ENCODE measurements around the gene LGR5. TPM values are rescaled to one million over a fixed set of nuclear protein-coding genes. Genes with fewer than 3 reads are reported as not detected.

Gene LGR5
- total and polyA plus RNA-seq, 5 donors from 2014 or later: not detected

DNA sequence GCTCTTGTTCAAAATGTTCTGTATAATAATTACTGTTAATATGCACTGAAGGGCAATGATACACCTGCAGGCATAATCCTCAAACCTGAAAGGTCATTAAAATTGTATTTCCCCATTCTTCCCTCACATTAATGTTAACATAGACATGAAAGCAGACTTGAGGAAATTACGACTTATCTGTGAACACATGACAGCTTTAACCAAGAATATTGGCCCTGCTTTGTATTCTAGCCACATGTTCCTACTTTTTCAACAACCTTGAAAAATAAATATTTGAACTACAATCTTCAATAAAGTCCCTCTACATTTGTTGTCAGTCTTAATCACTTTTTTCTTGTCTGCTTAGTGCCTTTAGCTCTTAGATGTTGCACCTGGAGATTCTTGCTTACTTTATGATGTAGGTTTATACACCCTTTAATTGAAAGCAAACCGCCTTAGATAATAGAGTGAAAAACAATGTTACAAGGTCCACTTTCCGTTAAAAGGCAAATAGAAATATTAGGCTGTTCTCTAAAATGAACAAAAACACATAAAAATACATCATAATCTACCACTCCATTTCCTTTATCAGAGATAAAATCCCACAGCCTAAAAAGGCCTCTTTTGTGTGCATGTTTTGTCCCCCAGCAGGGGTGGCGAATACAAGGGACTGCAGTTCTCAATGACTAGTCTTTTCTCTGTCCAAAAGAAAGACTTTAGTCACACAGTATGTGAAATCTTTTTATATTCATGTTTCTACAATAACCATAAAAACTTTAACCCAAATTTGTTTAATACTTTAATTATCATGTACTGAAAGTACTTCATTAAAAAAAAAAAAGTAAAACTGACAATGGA is 168.1 kb downstream of the LGR5 start:
- Histone ChIP-seq H3K27me3 (ENCODE audit: control insufficient read depth, insufficient read depth, low read length) (no peaks in the 10 kb centered on the region), H3K27ac (ENCODE audit: insufficient read depth, low read length, poor library complexity, severe bottlenecking) (no peak overlapping the region), H3K9me3 (ENCODE audit: control insufficient read depth in 2 of 2, low read length in 2 of 2) (no peaks in the 10 kb centered on the region), H3K36me3 (ENCODE audit: control insufficient read depth, insufficient read depth, low read length) (peaks cover 59% of the 10 kb centered on the region), H3K4me3 (ENCODE audit: low read depth, low read length) (no peak overlapping the region), H3K4me1 (ENCODE audit: control insufficient read depth, insufficient read depth, low read length, poor library complexity, severe bottlenecking) (peaks cover 4% of the 10 kb centered on the region)
- Mint-ChIP-seq H3K4me1 (peaks cover 8 to 19% (median 12%) of the 10 kb centered on the region in 4 donors), H3K27me3 (no peaks in the 10 kb centered on the region), H3K36me3 (peaks cover 32% of the 10 kb centered on the region), H3K27ac (peak overlapping the region in 2 of 3 donors; percentile 9 to 74), H3K4me3 (no peak overlapping the region), H3K9me3 (no peaks in the 10 kb centered on the region)
- ATAC-seq (ENCODE audit: low read depth in 2 of 2): no peak
- DNase-seq: no peak

DNA sequence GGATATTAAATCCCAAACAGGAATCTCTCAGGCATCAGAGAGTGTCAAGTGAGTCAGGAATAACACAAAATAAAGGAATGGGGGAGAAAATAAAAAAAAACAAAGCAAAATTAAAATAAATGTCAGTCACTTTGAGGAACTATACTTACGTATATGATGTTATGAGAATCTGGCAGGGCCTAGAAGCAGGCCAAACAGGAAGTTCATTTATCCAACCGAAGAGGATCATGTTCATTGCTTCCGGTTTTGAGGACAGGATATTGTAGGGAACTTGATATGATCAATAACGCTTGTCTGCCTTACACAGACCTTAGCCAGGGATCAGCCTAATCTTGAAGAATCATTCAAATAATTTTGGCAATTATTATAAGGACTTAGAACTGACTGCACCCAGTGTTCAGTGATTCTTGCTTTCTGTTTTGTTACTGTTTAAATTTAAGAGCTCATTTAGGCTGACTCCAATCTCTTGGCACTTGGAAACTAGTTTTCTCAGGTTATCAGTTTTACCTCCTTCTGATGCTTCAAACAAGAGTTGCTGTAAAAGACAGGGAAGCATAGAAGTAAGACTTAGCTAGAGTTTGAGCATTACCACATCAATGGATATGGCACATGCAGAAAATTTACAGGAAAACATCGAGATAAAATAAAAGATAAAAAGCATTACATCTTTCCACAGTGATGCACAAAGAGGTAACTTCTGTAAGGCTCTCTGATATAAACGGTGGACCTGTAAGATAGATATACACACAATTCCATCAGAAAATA is 170.6 kb downstream of the LGR5 start:
- Histone ChIP-seq H3K9me3 (ENCODE audit: control insufficient read depth in 2 of 2, low read length in 2 of 2) (no peaks in the 10 kb centered on the region), H3K4me3 (ENCODE audit: low read depth, low read length) (peak overlapping the region; percentile 33), H3K27me3 (ENCODE audit: control insufficient read depth, insufficient read depth, low read length) (no peaks in the 10 kb centered on the region), H3K27ac (ENCODE audit: insufficient read depth, low read length, poor library complexity, severe bottlenecking) (peak overlapping the region; percentile 41), H3K36me3 (ENCODE audit: control insufficient read depth, insufficient read depth, low read length) (peaks cover 84% of the 10 kb centered on the region), H3K4me1 (ENCODE audit: control insufficient read depth, insufficient read depth, low read length, poor library complexity, severe bottlenecking) (peaks cover 4% of the 10 kb centered on the region)
- H3K36me3 Mint-ChIP-seq: peaks cover 48% of the 10 kb centered on the region
- no peaks in the 10 kb centered on the region for H3K27me3 Mint-ChIP-seq
- ATAC-seq (ENCODE audit: low read depth in 2 of 2): peak; percentile 50 to 67
- H3K4me3 Mint-ChIP-seq: peak overlapping the region in 2 of 4 donors; percentile 1 to 2
- peak overlapping the region; percentile 71 to 91 (median 82) for H3K27ac Mint-ChIP-seq
- peaks cover 8 to 24% (median 18%) of the 10 kb centered on the region in 4 donors for H3K4me1 Mint-ChIP-seq
- DNase-seq: peak in 1 of 3 donors; percentile 37
- H3K9me3 Mint-ChIP-seq: no peaks in the 10 kb centered on the region

DNA sequence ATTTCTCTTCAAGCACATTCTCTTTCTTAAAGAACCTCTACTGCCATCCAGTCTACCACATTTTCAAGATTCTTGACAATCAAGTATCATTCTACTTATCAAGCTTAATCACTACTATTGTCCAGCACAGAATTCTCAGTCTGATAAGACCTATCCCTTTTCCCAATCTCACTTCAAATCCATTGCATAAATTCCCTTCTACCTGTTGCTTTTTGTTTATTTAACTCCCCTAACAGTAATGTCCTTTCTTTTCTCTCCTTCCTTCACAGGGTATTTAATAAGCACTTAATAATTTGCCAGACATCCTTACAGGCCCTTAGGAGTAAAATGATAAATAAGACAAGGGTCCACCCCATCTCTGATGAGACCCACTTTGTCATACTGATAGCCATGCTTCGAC is 182.3 kb downstream of the LGR5 start:
- no peaks in the 10 kb centered on the region for H3K27me3 Mint-ChIP-seq
- peak overlapping the region in 1 of 3 donors; percentile 2 for H3K27ac Mint-ChIP-seq
- H3K4me3 ChIP-seq (ENCODE audit: low read depth, low read length): no peak overlapping the region
- H3K4me3 Mint-ChIP-seq: no peak overlapping the region
- no peaks in the 10 kb centered on the region for H3K4me1 ChIP-seq (ENCODE audit: control insufficient read depth, insufficient read depth, low read length, poor library complexity, severe bottlenecking)
- no peaks in the 10 kb centered on the region for H3K9me3 Mint-ChIP-seq
- H3K36me3 Mint-ChIP-seq: peaks cover 58% of the 10 kb centered on the region
- no peak overlapping the region for H3K27ac ChIP-seq (ENCODE audit: insufficient read depth, low read length, poor library complexity, severe bottlenecking)
- H3K4me1 Mint-ChIP-seq: peaks cover 21 to 30% (median 26%) of the 10 kb centered on the region in 4 donors
- no peaks in the 10 kb centered on the region for H3K27me3 ChIP-seq (ENCODE audit: control insufficient read depth, insufficient read depth, low read length)
- H3K36me3 ChIP-seq (ENCODE audit: control insufficient read depth, insufficient read depth, low read length): peaks cover 93% of the 10 kb centered on the region
- DNase-seq (no peak), ATAC-seq (ENCODE audit: low read depth in 2 of 2) (no peak)
- no peaks in the 10 kb centered on the region for H3K9me3 ChIP-seq (ENCODE audit: control insufficient read depth in 2 of 2, low read length in 2 of 2)

DNA sequence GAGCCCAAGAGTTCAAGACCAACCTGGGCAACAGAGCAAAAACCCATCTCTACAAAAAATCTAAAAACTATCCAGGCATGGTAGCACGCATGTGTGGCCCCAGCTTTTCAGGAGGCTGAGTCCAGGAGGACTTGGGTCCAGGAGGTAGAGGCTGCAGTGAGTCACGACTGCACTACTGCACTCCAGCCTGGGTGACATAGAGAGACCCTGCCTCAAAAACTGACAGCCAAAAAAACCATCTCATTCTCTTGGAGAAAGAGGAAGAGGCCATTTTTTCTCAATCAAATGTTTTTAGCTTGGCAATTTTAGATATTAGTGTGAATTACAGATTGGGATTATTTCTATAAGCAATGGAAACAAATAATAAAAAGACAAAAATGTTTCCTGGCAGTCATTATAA is 185.9 kb downstream of the LGR5 start:
- Histone ChIP-seq H3K4me3 (ENCODE audit: low read depth, low read length) (peak overlapping the region; percentile 22), H3K9me3 (ENCODE audit: control insufficient read depth in 2 of 2, low read length in 2 of 2) (no peaks in the 10 kb centered on the region), H3K27me3 (ENCODE audit: control insufficient read depth, insufficient read depth, low read length) (no peaks in the 10 kb centered on the region), H3K4me1 (ENCODE audit: control insufficient read depth, insufficient read depth, low read length, poor library complexity, severe bottlenecking) (no peaks in the 10 kb centered on the region), H3K27ac (ENCODE audit: insufficient read depth, low read length, poor library complexity, severe bottlenecking) (no peak overlapping the region), H3K36me3 (ENCODE audit: control insufficient read depth, insufficient read depth, low read length) (peaks cover 95% of the 10 kb centered on the region)
- Mint-ChIP-seq H3K27ac (no peak overlapping the region), H3K27me3 (no peaks in the 10 kb centered on the region), H3K4me3 (no peak overlapping the region), H3K36me3 (peaks cover 53% of the 10 kb centered on the region), H3K4me1 (peaks cover 17 to 36% (median 24%) of the 10 kb centered on the region in 4 donors), H3K9me3 (no peaks in the 10 kb centered on the region)
- no peak for DNase-seq
- no peak for ATAC-seq (ENCODE audit: low read depth in 2 of 2)

DNA sequence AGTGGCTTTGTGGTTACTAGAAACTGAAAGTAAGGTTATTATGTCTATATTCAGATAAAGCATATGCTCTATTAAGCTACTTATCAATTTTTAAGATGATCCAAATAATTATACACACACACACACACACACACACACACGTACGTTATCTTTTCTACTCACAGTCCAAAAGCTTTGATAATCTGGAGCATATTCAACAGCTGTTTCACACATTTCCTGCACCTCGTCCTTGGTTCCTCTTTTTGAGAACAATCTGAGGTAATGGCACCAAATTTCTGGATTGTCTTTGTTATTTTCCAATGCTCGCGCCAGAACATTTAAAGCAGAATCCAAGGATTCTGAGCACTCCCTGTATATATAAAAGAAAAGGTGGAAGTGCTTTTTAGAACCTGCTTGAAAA is 186.5 kb downstream of the LGR5 start:
- Histone ChIP-seq H3K27me3 (ENCODE audit: control insufficient read depth, insufficient read depth, low read length) (no peaks in the 10 kb centered on the region), H3K36me3 (ENCODE audit: control insufficient read depth, insufficient read depth, low read length) (peaks cover 94% of the 10 kb centered on the region), H3K4me3 (ENCODE audit: low read depth, low read length) (peak overlapping the region; percentile 22), H3K27ac (ENCODE audit: insufficient read depth, low read length, poor library complexity, severe bottlenecking) (no peak overlapping the region), H3K4me1 (ENCODE audit: control insufficient read depth, insufficient read depth, low read length, poor library complexity, severe bottlenecking) (no peaks in the 10 kb centered on the region), H3K9me3 (ENCODE audit: control insufficient read depth in 2 of 2, low read length in 2 of 2) (no peaks in the 10 kb centered on the region)
- H3K9me3 Mint-ChIP-seq: no peaks in the 10 kb centered on the region
- no peaks in the 10 kb centered on the region for H3K27me3 Mint-ChIP-seq
- H3K36me3 Mint-ChIP-seq: peaks cover 51% of the 10 kb centered on the region
- peak overlapping the region in 1 of 4 donors; percentile 3 for H3K4me3 Mint-ChIP-seq
- no peak for ATAC-seq (ENCODE audit: low read depth in 2 of 2)
- H3K27ac Mint-ChIP-seq: peak overlapping the region; percentile 28 to 76 (median 65)
- peak in 1 of 3 donors; percentile 15 for DNase-seq
- peaks cover 11 to 30% (median 24%) of the 10 kb centered on the region in 4 donors for H3K4me1 Mint-ChIP-seq

DNA sequence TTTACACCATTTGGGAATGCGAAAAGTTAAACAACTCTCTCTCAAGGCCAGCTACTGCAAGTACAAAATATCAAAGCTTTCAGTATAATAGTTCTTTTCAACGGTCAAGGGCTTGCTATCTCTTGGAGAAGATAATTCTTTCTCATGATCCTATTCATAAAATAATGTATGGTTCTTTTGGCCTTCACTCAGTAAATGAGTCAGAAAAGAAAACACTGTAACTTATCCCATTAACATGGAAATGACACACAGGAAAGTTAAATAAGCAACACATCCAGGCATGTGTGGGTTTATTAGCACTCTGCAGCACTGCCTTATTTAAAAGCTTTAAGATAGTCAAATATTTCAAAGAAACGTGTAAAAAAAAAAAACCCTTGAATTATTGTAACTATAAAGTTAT is 187.2 kb downstream of the LGR5 start:
- no peaks in the 10 kb centered on the region for H3K4me1 ChIP-seq (ENCODE audit: control insufficient read depth, insufficient read depth, low read length, poor library complexity, severe bottlenecking)
- no peak overlapping the region for H3K4me3 Mint-ChIP-seq
- no peaks in the 10 kb centered on the region for H3K9me3 Mint-ChIP-seq
- peaks cover 97% of the 10 kb centered on the region for H3K36me3 ChIP-seq (ENCODE audit: control insufficient read depth, insufficient read depth, low read length)
- ATAC-seq (ENCODE audit: low read depth in 2 of 2) (no peak), DNase-seq (no peak)
- H3K27me3 Mint-ChIP-seq: no peaks in the 10 kb centered on the region
- H3K4me3 ChIP-seq (ENCODE audit: low read depth, low read length): no peak overlapping the region
- H3K27me3 ChIP-seq (ENCODE audit: control insufficient read depth, insufficient read depth, low read length): no peaks in the 10 kb centered on the region
- peaks cover 11 to 27% (median 23%) of the 10 kb centered on the region in 4 donors for H3K4me1 Mint-ChIP-seq
- no peak overlapping the region for H3K27ac ChIP-seq (ENCODE audit: insufficient read depth, low read length, poor library complexity, severe bottlenecking)
- H3K9me3 ChIP-seq (ENCODE audit: control insufficient read depth in 2 of 2, low read length in 2 of 2): no peaks in the 10 kb centered on the region
- peak overlapping the region in 1 of 3 donors; percentile 76 for H3K27ac Mint-ChIP-seq
- peaks cover 47% of the 10 kb centered on the region for H3K36me3 Mint-ChIP-seq

DNA sequence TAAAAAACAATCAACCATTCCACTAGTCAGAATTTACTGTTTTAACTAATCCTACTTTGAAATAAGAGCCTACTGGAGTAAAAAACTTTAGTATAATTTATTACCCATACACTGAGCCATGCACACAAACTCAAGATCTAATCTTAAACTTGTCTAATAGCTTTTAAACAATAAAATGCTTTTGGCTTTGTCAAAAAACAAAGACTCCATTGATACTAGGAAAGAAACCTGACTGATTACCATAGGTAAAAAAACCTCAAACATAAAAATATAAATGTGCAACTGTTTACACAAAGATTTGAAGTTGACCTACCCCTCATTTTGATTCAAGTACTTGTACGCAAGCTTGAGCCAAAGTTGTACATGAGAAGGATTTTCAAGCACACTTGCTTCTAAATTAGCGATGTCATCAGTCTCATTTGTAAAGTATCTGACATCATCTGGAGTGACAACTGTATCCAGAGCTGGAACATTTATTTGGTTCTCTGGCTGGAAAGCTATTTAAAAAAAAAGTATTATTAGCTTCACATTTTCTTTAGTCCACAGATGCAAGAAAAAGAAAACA is 187.9 kb downstream of the LGR5 start:
- H3K4me1 ChIP-seq (ENCODE audit: control insufficient read depth, insufficient read depth, low read length, poor library complexity, severe bottlenecking): no peaks in the 10 kb centered on the region
- H3K36me3 ChIP-seq (ENCODE audit: control insufficient read depth, insufficient read depth, low read length): peaks cover 97% of the 10 kb centered on the region
- no peak overlapping the region for H3K27ac ChIP-seq (ENCODE audit: insufficient read depth, low read length, poor library complexity, severe bottlenecking)
- no peak for DNase-seq
- no peaks in the 10 kb centered on the region for H3K9me3 ChIP-seq (ENCODE audit: control insufficient read depth in 2 of 2, low read length in 2 of 2)
- no peak overlapping the region for H3K4me3 ChIP-seq (ENCODE audit: low read depth, low read length)
- Mint-ChIP-seq H3K27me3 (no peaks in the 10 kb centered on the region), H3K27ac (no peak overlapping the region), H3K4me3 (no peak overlapping the region), H3K4me1 (peaks cover 15 to 24% (median 19%) of the 10 kb centered on the region in 4 donors), H3K9me3 (no peaks in the 10 kb centered on the region), H3K36me3 (peaks cover 46% of the 10 kb centered on the region)
- no peak for ATAC-seq (ENCODE audit: low read depth in 2 of 2)
- no peaks in the 10 kb centered on the region for H3K27me3 ChIP-seq (ENCODE audit: control insufficient read depth, insufficient read depth, low read length)

Data from CD4-positive, CD25-positive, alpha-beta regulatory T cell (primary cell).